Psoas muscle (tissue), 8 donors: ENCODE data around the gene GPR6. TPM values are rescaled to one million over a fixed set of nuclear protein-coding genes. Genes with fewer than 3 reads are reported as not detected.

ENCODE experiments used
- ATAC-seq, 4 donors: fragments of 200-7000 bp; cut with Tn5 transposase; one replicate each; pipeline ENCODE4 v1.9.1; 2020; ENCODE audit warnings: moderate library complexity in 3 of 4, mild to moderate bottlenecking in 2 of 4
- DNase-seq, 2 donors: peaks; one replicate each; pipeline ENCODE4 v3.0.0-alpha.2; 2020
- H3K27ac ChIP-seq: fragments of 200-600 bp; one replicate; pipeline ENCODE4 v1.8.0; 2022
- H3K27me3 ChIP-seq, 3 donors: fragments of 200-600 bp in 1 of 3; one replicate each; pipeline versions ENCODE4 v1.6.1 to v1.8.0; 2013 to 2022; ENCODE audit warnings: low read length in 2 of 3, mild to moderate bottlenecking in 2 of 3, moderate library complexity in 1 of 3; ENCODE audit not compliant: insufficient read depth in 3 of 3
- H3K36me3 ChIP-seq, 2 donors: fragments of 200-600 bp in 1 of 2; one replicate each; pipeline versions ENCODE4 v1.6.1 to v1.8.0; 2013 to 2022; ENCODE audit warnings: low read depth in 1 of 2, mild to moderate bottlenecking in 1 of 2, moderate library complexity in 1 of 2; ENCODE audit not compliant: insufficient read depth in 1 of 2
- H3K4me1 ChIP-seq: fragments of 200-600 bp; one replicate; pipeline ENCODE4 v1.8.0; 2022
- H3K4me3 ChIP-seq: fragments of 200-600 bp; one replicate; pipeline ENCODE4 v1.8.0; 2022; ENCODE audit warnings: mild to moderate bottlenecking
- H3K9me3 ChIP-seq: fragments of 200-600 bp; one replicate; pipeline ENCODE4 v1.8.0; 2022
- WGBS, 3 donors: extraction: QIAGEN DNeasy Blood & Tissue Kit; methylation state at CpG; one replicate each; pipeline versions ENCODE4 v1.1.6 to v1.1.7; 2013; 5-methylcytosine and 5-hydroxymethylcytosine counted together
- intact Hi-C, 2 donors: fragments of 100-400 bp; cut with DNase I; formaldehyde crosslinking; loops; one replicate each; pipeline versions ENCODE4 v1.11.0 to v1.14.2; 2022
- polyA plus RNA-seq, 3 donors: library from polyadenylated mRNA; stranded (reverse); fragments of 200-250 nt; gene quantifications; one replicate each; pipeline ENCODE4 v1.2.3, GENCODE V29; 2013
- total RNA-seq, 4 donors: library from RNA; stranded (reverse); fragmentation: NEBNext Ultra II Directional in 2 of 4; extraction: Animal tissue kit (Norgen Biotek cat#: 25700) in 2 of 4; gene quantifications; one replicate each; pipeline versions ENCODE4 v1.2.1 to v1.2.4, GENCODE V29; 2021 to 2023
- TF ChIP-seq, protein P1 (sequence below): fragments of 200-600 bp; IDR thresholded peaks from one replicate; pipeline ENCODE4 v1.8.0; 2022; ENCODE audit warnings: antibody characterized with exemption
- donor health status: healthy with polysubstance abuse.
- donor health status: DM: no; HTN: no; CAD: no; lungs with moderate emphysema.
- donor health status: Bipolar disorder and iron deficiency.
- donor health status: healthy.
- donor health status: DM: yes; HTN: yes; CAD: no.
- donor health status: DM: no; HTN: no; CAD: no.
- donor health status: DM: no; HTN: no; CAD: no.
- donor health status: DM: yes; HTN: yes; CAD: no.

GPR6 gene
- total and polyA plus RNA-seq, 7 donors: not detected

DNA sequence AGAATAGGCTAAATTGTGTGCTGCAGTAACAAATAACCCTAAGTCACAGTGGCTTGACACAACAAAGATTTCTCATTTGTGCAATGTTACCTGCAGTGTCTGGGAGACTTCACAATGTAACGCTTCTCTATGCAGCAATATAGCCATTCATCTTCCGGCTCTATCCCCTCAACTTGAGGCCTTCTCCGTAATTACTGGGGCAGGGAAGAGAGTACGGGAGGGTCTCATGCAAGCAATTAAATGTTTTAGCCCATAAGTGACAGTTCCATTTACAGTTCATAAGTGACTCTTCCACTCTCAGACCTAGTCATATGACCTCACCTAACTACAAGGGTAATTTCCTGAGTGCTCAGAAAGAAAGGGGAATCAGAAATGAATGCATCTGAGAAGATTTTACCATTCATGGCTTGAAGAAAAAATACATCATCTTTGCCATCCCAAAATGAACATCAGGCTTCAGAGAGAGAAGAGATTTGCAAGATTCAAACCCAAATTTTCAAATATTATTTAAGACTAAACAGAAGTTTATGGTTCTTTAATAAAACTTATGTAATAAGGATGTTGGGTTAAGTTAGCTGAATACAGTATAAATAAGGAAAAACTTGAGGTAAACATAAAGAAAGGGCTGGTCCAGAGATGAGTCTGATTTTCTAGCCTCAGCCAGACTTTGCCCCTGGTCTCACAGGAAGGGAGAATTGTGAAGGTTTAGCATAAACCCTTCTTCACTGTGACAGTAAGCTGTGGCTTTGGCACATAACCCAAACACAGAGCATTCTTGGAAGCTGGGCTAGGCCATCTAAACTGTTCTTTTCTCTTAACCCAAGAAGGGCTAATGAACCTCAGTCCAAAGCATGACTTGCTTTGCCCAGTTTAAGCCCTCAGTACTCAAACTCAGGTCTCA lies 13.3 kb downstream of the GPR6 start:
- Histone ChIP-seq H3K9me3 (no peaks in the 10 kb centered on the region), H3K27ac (no peak overlapping the region), H3K4me3 (no peak overlapping the region), H3K4me1 (no peaks in the 10 kb centered on the region), H3K36me3 (no peaks in the 10 kb centered on the region), H3K27me3 (peaks cover 0 to 3% (median 0%) of the 10 kb centered on the region in 3 donors)
- intact Hi-C loops: no loop called here
- TF ChIP-seq, protein P1, sequence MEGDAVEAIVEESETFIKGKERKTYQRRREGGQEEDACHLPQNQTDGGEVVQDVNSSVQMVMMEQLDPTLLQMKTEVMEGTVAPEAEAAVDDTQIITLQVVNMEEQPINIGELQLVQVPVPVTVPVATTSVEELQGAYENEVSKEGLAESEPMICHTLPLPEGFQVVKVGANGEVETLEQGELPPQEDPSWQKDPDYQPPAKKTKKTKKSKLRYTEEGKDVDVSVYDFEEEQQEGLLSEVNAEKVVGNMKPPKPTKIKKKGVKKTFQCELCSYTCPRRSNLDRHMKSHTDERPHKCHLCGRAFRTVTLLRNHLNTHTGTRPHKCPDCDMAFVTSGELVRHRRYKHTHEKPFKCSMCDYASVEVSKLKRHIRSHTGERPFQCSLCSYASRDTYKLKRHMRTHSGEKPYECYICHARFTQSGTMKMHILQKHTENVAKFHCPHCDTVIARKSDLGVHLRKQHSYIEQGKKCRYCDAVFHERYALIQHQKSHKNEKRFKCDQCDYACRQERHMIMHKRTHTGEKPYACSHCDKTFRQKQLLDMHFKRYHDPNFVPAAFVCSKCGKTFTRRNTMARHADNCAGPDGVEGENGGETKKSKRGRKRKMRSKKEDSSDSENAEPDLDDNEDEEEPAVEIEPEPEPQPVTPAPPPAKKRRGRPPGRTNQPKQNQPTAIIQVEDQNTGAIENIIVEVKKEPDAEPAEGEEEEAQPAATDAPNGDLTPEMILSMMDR: no peak
- WGBS, 3 donors: 82 to 84% (median 84%) methylated on average over 4 of the region's 4 CpGs
- ATAC-seq: no peak
- DNase-seq: no peak

DNA sequence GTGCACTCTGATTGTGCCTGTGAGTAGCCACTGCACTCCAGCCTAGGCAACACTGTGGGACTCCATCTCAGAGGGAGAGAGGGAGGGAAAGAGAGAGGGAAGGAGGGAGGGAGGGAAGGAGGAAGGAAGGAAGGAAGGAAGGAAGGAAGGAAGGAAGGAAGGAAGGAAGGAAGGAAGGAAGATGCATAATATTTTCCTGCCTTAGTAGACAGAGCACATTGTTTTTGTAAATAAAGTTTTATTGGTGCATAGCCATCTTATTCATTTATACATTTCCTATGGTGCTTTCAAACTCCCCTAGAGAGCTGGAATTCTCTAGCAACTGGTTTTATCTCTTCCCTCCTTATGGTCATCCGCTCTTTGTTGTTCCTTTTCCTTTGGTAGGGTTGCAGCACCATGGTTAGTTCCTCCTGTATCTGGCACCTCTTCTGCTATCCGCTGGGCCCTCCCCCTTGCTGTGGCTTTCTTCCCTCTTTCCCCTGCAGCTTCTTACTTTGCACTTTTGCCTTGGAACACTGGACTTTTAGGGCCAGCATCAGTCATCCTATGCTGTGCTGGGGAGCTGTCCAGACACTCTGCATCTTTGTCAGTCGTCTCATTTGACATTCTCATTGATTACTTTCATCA lies 20.2 kb downstream of the GPR6 start:
- no peak overlapping the region for H3K27ac ChIP-seq
- intact Hi-C loops: no loop called here
- H3K9me3 ChIP-seq: no peaks in the 10 kb centered on the region
- DNase-seq: no peak
- H3K36me3 ChIP-seq: no peaks in the 10 kb centered on the region
- TF ChIP-seq, protein P1: no peak
- H3K4me3 ChIP-seq: no peak overlapping the region
- no peak for ATAC-seq
- WGBS, 3 donors: 37 to 41% (median 38%) methylated on average over 3 of the region's 3 CpGs
- H3K4me1 ChIP-seq: no peaks in the 10 kb centered on the region
- H3K27me3 ChIP-seq: peaks cover 0 to 6% (median 3%) of the 10 kb centered on the region in 3 donors

DNA sequence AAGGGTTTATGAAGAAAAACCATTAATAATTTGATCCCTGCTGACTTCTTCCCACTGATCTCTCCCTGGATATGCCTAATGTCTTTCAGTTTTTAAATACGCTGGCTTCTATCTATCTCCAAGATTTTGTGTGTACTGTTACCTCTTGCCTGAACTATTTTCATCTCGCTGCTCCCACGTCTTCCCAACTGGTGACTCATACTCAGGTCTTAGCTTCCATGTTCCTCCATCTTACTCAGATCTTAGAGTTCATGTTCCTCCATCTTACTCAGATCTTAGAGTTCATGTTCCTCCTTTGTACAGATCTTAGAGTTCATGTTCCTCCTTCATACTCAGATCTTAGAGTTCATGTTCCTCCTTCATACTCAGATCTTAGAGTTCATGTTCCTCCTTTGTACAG lies 21.6 kb downstream of the GPR6 start:
- intact Hi-C loops: no loop called here
- no peak for DNase-seq
- ATAC-seq: no peak
- no peak overlapping the region for H3K27ac ChIP-seq
- H3K4me1 ChIP-seq: no peaks in the 10 kb centered on the region
- no peak overlapping the region for H3K4me3 ChIP-seq
- H3K27me3 ChIP-seq: peaks cover 0 to 6% (median 0%) of the 10 kb centered on the region in 3 donors
- H3K36me3 ChIP-seq: no peaks in the 10 kb centered on the region
- TF ChIP-seq, protein P1: no peak
- H3K9me3 ChIP-seq: no peaks in the 10 kb centered on the region
- WGBS, 3 donors: 81 to 87% (median 83%) methylated on average over 3 of the region's 3 CpGs

DNA sequence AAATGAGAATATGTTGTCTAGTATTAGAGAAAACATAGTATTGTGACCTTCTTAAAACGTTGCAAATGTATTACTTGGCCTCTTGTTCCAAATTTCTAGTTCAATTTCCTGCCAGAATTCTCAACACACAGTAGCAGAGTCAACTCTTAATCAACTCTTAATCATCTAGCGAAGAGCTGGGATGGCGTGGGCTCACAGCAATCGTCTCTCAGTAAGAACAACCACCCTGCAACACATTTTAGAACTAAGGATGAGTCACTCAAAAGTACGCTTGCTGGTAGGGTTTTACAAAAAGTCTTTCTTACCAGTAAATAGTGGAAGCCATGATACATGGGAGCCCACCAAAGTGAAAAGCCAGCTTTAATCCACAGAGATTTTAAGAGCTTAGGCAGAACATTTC lies 24.6 kb downstream of the GPR6 start:
- intact Hi-C loops: no loop called here
- Histone ChIP-seq H3K27ac (no peak overlapping the region), H3K27me3 (peaks cover 0 to 6% (median 0%) of the 10 kb centered on the region in 3 donors), H3K36me3 (no peaks in the 10 kb centered on the region), H3K4me3 (no peak overlapping the region), H3K4me1 (no peaks in the 10 kb centered on the region), H3K9me3 (no peaks in the 10 kb centered on the region)
- no peak for ATAC-seq
- DNase-seq: no peak
- 70 to 77% (median 73%) methylated on average over 5 of the region's 5 CpGs for whole genome bisulfite sequencing, 3 donors
- TF ChIP-seq, protein P1: no peak
